GM10248 (cell line): ENCODE data around the gene ZSWIM6.

ENCODE experiments used
- CTCF ChIA-PET: fragments of 300-600 bp; sonication (Branson Sonifier 250); formaldehyde crosslinking; extraction: SDS; loops from one replicate; lab custom pipeline; 2021; ENCODE audit warnings: antibody characterized with exemption; lab: Yijun Ruan, JAX
- POLR2A ChIA-PET: fragments of 350-650 bp; sonication (Branson Sonifier 250); formaldehyde crosslinking; extraction: SDS; loops from one replicate; lab custom pipeline; 2020; ENCODE audit warnings: antibody characterized with exemption; lab: Yijun Ruan, JAX
- DNase-seq: peaks from one replicate; pipeline ENCODE4 v3.0.0; 2012; ENCODE audit errors: extremely low spot score
- CTCF ChIP-seq: IDR thresholded peaks from 2 replicates; pipeline ENCODE4 v1.5.1; 2012; ENCODE audit warnings: mild to moderate bottlenecking, low read depth; ENCODE audit errors: extremely low read depth, missing control alignments, control extremely low read depth

ZSWIM6 gene

GRCh38 chr5:61344187-61344944, 12.3 kb downstream of the ZSWIM6 start:
- no peak for TF ChIP-seq CTCF
- ChIA-PET POLR2A (no interaction called here), CTCF (interaction anchor here (0.9 to 1.3 kb wide), 3 partner anchors 9 to 42 kb away, joined by 3 to 4 read pairs (median 3); no protein-coding TSS in a partner anchor)
- DNase-seq = no peak

GRCh38 chr5:61346511-61346910, 14.5 kb downstream of the ZSWIM6 start:
- ChIA-PET POLR2A (no interaction called here), CTCF (no interaction called here)
- DNase-seq = no peak
- TF ChIP-seq CTCF = no peak

GRCh38 chr5:61347080-61347479, 15.0 kb downstream of the ZSWIM6 start:
- ChIA-PET POLR2A (no interaction called here), CTCF (no interaction called here)
- TF ChIP-seq CTCF = no peak
- DNase-seq = no peak

GRCh38 chr5:61348447-61348846, 16.4 kb downstream of the ZSWIM6 start:
- TF ChIP-seq CTCF = no peak
- ChIA-PET POLR2A (no interaction called here), CTCF (no interaction called here)
- no peak for DNase-seq

GRCh38 chr5:61349935-61350334, 17.9 kb downstream of the ZSWIM6 start:
- POLR2A ChIA-PET = no interaction called here
- CTCF ChIA-PET = no interaction called here
- TF ChIP-seq CTCF = no peak
- DNase-seq = no peak

- CTCF ChIA-PET = no interaction called here
- POLR2A ChIA-PET = no interaction called here
- DNase-seq = no peak
- no peak for TF ChIP-seq CTCF
Observed at GRCh38 chr5:61350535-61350934, 18.5 kb downstream of the ZSWIM6 start.
